ENCODE measurements around the gene CD109. TPM values are rescaled to one million over a fixed set of nuclear protein-coding genes. Genes with fewer than 3 reads are reported as not detected.

Gene CD109
- polyA plus RNA-seq, 1 donor from 2014 or later, result 0.07 TPM

- no peak overlapping the region for H2AFZ ChIP-seq (ENCODE audit: low read depth, low read length)
- no peak overlapping the region for H3K4me2 ChIP-seq (ENCODE audit: low read length)
- H3K4me3 ChIP-seq (ENCODE audit: low read length), result no peak overlapping the region
- H3K27ac ChIP-seq (ENCODE audit: low read length), result no peak overlapping the region
- no peaks in the 10 kb centered on the region for H4K20me1 ChIP-seq (ENCODE audit: insufficient read depth)
- no peaks in the 10 kb centered on the region for H3K79me2 ChIP-seq (replicated peaks; ENCODE audit: insufficient read depth, low read length)
- no peak overlapping the region for H3K9ac ChIP-seq (ENCODE audit: low read length)
- H3F3A ChIP-seq (ENCODE audit: insufficient read depth, low read length, poor library complexity, severe bottlenecking), result no peaks in the 10 kb centered on the region
- H3K36me3 ChIP-seq (ENCODE audit: insufficient read depth, low read length), result no peaks in the 10 kb centered on the region
- no peaks in the 10 kb centered on the region for H3K27me3 ChIP-seq (ENCODE audit: insufficient read depth, low read depth, low read length)
- TF ChIP-seq TAF1 (IDR thresholded peaks at IDR 0.05; ENCODE audit: low read depth) (no peak), EP300 (conservative IDR thresholded peaks at IDR 0.05; ENCODE audit: poor library complexity, severe bottlenecking) (no peak), CTCF (IDR thresholded peaks at IDR 0.05; ENCODE audit: poor library complexity, severe bottlenecking) (no peak), SMC3 (conservative IDR thresholded peaks at IDR 0.05; ENCODE audit: poor library complexity) (no peak)
- H3K9me3 ChIP-seq (ENCODE audit: low read length), result no peaks in the 10 kb centered on the region
- H3K9me2 ChIP-seq (ENCODE audit: insufficient read depth, low read length), result no peaks in the 10 kb centered on the region
Observed at GRCh38 chr6:73743081-73743480, 47.1 kb downstream of the CD109 start.

GRCh38 chr6:73743556-73743955 lies 47.6 kb downstream of the CD109 start:
- Histone ChIP-seq H3K27me3 (ENCODE audit: insufficient read depth, low read depth, low read length) (no peaks in the 10 kb centered on the region), H3F3A (ENCODE audit: insufficient read depth, low read length, poor library complexity, severe bottlenecking) (no peaks in the 10 kb centered on the region), H3K36me3 (ENCODE audit: insufficient read depth, low read length) (no peaks in the 10 kb centered on the region), H3K9ac (ENCODE audit: low read length) (no peak overlapping the region), H4K20me1 (ENCODE audit: insufficient read depth) (no peaks in the 10 kb centered on the region), H3K9me2 (ENCODE audit: insufficient read depth, low read length) (no peaks in the 10 kb centered on the region), H3K27ac (ENCODE audit: low read length) (no peak overlapping the region), H2AFZ (ENCODE audit: low read depth, low read length) (no peak overlapping the region), H3K79me2 (replicated peaks; ENCODE audit: insufficient read depth, low read length) (no peaks in the 10 kb centered on the region), H3K4me3 (ENCODE audit: low read length) (no peak overlapping the region), H3K9me3 (ENCODE audit: low read length) (no peaks in the 10 kb centered on the region), H3K4me2 (ENCODE audit: low read length) (no peak overlapping the region)
- TF ChIP-seq RAD21 (conservative IDR thresholded peaks at IDR 0.05) (no peak), CTCF (IDR thresholded peaks at IDR 0.05; ENCODE audit: poor library complexity, severe bottlenecking) (no peak), MXI1 (conservative IDR thresholded peaks at IDR 0.05; ENCODE audit: poor library complexity, severe bottlenecking) (no peak), EZH2 (IDR thresholded peaks at IDR 0.05; ENCODE audit: borderline replicate concordance, insufficient read depth, low read length, poor library complexity, severe bottlenecking) (no peak), POLR2AphosphoS5 (IDR thresholded peaks at IDR 0.05) (no peak), TAF1 (IDR thresholded peaks at IDR 0.05; ENCODE audit: low read depth) (no peak), SMC3 (conservative IDR thresholded peaks at IDR 0.05; ENCODE audit: poor library complexity) (no peak), EP300 (conservative IDR thresholded peaks at IDR 0.05; ENCODE audit: poor library complexity, severe bottlenecking) (no peak)
- TF ChIP-seq, protein P1, sequence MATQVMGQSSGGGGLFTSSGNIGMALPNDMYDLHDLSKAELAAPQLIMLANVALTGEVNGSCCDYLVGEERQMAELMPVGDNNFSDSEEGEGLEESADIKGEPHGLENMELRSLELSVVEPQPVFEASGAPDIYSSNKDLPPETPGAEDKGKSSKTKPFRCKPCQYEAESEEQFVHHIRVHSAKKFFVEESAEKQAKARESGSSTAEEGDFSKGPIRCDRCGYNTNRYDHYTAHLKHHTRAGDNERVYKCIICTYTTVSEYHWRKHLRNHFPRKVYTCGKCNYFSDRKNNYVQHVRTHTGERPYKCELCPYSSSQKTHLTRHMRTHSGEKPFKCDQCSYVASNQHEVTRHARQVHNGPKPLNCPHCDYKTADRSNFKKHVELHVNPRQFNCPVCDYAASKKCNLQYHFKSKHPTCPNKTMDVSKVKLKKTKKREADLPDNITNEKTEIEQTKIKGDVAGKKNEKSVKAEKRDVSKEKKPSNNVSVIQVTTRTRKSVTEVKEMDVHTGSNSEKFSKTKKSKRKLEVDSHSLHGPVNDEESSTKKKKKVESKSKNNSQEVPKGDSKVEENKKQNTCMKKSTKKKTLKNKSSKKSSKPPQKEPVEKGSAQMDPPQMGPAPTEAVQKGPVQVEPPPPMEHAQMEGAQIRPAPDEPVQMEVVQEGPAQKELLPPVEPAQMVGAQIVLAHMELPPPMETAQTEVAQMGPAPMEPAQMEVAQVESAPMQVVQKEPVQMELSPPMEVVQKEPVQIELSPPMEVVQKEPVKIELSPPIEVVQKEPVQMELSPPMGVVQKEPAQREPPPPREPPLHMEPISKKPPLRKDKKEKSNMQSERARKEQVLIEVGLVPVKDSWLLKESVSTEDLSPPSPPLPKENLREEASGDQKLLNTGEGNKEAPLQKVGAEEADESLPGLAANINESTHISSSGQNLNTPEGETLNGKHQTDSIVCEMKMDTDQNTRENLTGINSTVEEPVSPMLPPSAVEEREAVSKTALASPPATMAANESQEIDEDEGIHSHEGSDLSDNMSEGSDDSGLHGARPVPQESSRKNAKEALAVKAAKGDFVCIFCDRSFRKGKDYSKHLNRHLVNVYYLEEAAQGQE (IDR thresholded peaks at IDR 0.05; ENCODE audit: borderline replicate concordance), result no peak
